WTC11 (cell line): ENCODE results near the gene GRM8. TPM values are rescaled to one million over a fixed set of nuclear protein-coding genes. Genes with fewer than 3 reads are reported as not detected.

ENCODE experiments used
- ATAC-seq: fragments of 200-7000 bp; cut with Tn5 transposase; 2 replicates; pipeline ENCODE4 v1.10.0; 2021; ENCODE audit warnings: mild to moderate bottlenecking, moderate library complexity
- CTCF ChIA-PET: fragments of 300-600 bp; sonication (Branson Sonifier 250); formaldehyde crosslinking; loops from one replicate; lab custom pipeline; 2021; ENCODE audit warnings: antibody characterized with exemption; lab: Charles Lee
- POLR2A ChIA-PET: fragments of 350-600 bp; sonication (Branson Sonifier 250); formaldehyde crosslinking; loops from one replicate; lab custom pipeline; 2021; ENCODE audit warnings: antibody characterized with exemption; lab: Charles Lee
- DNase-seq: peaks from one replicate; pipeline ENCODE4 v3.0.0; 2021; ENCODE audit warnings: low spot score
- H3K27ac Mint-ChIP-seq: 2 replicates; pipeline ENCODE4 v1.8.0; 2021; ENCODE audit warnings: mixed read lengths
- H3K27me3 Mint-ChIP-seq: 2 replicates; pipeline ENCODE4 v1.8.0; 2021; ENCODE audit warnings: low read depth, mild to moderate bottlenecking, moderate library complexity, mixed read lengths
- H3K36me3 Mint-ChIP-seq: 2 replicates; pipeline ENCODE4 v1.8.0; 2021; ENCODE audit warnings: mixed read lengths
- H3K4me1 Mint-ChIP-seq: 2 replicates; pipeline ENCODE4 v1.8.0; 2022; ENCODE audit warnings: mixed read lengths
- H3K4me3 Mint-ChIP-seq: 2 replicates; pipeline ENCODE4 v1.8.0; 2021; ENCODE audit warnings: mild to moderate bottlenecking, moderate library complexity, mixed read lengths
- H3K9me3 Mint-ChIP-seq: 2 replicates; pipeline ENCODE4 v1.8.0; 2021; ENCODE audit warnings: mixed read lengths
- CREB1 ChIP-seq: sonication (generic); formaldehyde crosslinking; IDR thresholded peaks from 2 replicates; pipeline ENCODE4 v1.8.0; 2023; ENCODE audit warnings: mild to moderate bottlenecking, missing genetic modification reagents
- FOXJ3 ChIP-seq: sonication (generic); formaldehyde crosslinking; IDR thresholded peaks from 2 replicates; pipeline ENCODE4 v1.9.0; 2021; ENCODE audit warnings: missing genetic modification reagents, mild to moderate bottlenecking, borderline replicate concordance
- HMGA2 ChIP-seq: fragments of 250-450 bp; sonication (Bioruptor Pico); IDR thresholded peaks from 2 replicates; pipeline ENCODE4 v1.4.0; 2021; ENCODE audit warnings: mild to moderate bottlenecking, moderate library complexity
- IRF2 ChIP-seq: sonication (generic); formaldehyde crosslinking; IDR thresholded peaks from 2 replicates; pipeline ENCODE4 v1.8.0; 2022; ENCODE audit warnings: low read depth, missing genetic modification reagents, borderline replicate concordance
- KAT7 ChIP-seq: sonication (generic); formaldehyde crosslinking; IDR thresholded peaks from 2 replicates; pipeline ENCODE4 v1.8.1; 2023; ENCODE audit warnings: missing genetic modification reagents, mild to moderate bottlenecking, borderline replicate concordance
- MYBL2 ChIP-seq: sonication (generic); formaldehyde crosslinking; IDR thresholded peaks from 2 replicates; pipeline ENCODE4 v1.8.1; 2023; ENCODE audit warnings: mild to moderate bottlenecking, moderate library complexity, missing genetic modification reagents
- NFYB ChIP-seq: sonication (generic); formaldehyde crosslinking; conservative IDR thresholded peaks from 2 replicates; pipeline ENCODE4 v1.8.0; 2022; ENCODE audit warnings: low read depth, missing genetic modification reagents
- NR3C1 ChIP-seq: sonication (generic); formaldehyde crosslinking; conservative IDR thresholded peaks from 2 replicates; pipeline ENCODE4 v1.8.1; 2023; ENCODE audit warnings: low read depth, mild to moderate bottlenecking, missing genetic modification reagents
- PRRX2 ChIP-seq: fragments of 250-450 bp; sonication (Bioruptor Pico); IDR thresholded peaks from 2 replicates; pipeline ENCODE4 v1.8.0; 2021; ENCODE audit warnings: mild to moderate bottlenecking
- RELA ChIP-seq: sonication (generic); formaldehyde crosslinking; IDR thresholded peaks from 2 replicates; pipeline ENCODE4 v1.8.1; 2022; ENCODE audit warnings: missing genetic modification reagents, mild to moderate bottlenecking, borderline replicate concordance
- TP53 ChIP-seq: sonication (generic); formaldehyde crosslinking; IDR thresholded peaks from 2 replicates; pipeline ENCODE4 v1.8.1; 2023; ENCODE audit warnings: mild to moderate bottlenecking, missing genetic modification reagents
- ZNF232 ChIP-seq: sonication (generic); formaldehyde crosslinking; IDR thresholded peaks from 2 replicates; pipeline ENCODE4 v1.8.0; 2022; ENCODE audit warnings: mild to moderate bottlenecking, missing genetic modification reagents
- ZNF317 ChIP-seq: sonication (generic); formaldehyde crosslinking; IDR thresholded peaks from 2 replicates; pipeline ENCODE4 v1.8.1; 2023; ENCODE audit warnings: low read depth, mild to moderate bottlenecking, moderate library complexity, missing genetic modification reagents, borderline replicate concordance
- total RNA-seq: library from RNA; stranded (reverse); gene quantifications from 3 replicates; pipeline ENCODE4 v1.2.3, GENCODE V29; 2021
- TF ChIP-seq, protein P1 (sequence below): fragments of 250-450 bp; sonication (Bioruptor Pico); IDR thresholded peaks from 2 replicates; pipeline ENCODE4 v1.9.0; 2021; ENCODE audit warnings: mild to moderate bottlenecking, borderline replicate concordance
- TF ChIP-seq, protein P2 (sequence below): sonication (generic); formaldehyde crosslinking; IDR thresholded peaks from 2 replicates; pipeline ENCODE4 v1.8.0; 2022; ENCODE audit warnings: mild to moderate bottlenecking, missing genetic modification reagents
- TF ChIP-seq, protein P3 (sequence below): fragments of 200-600 bp; IDR thresholded peaks from 2 replicates; pipeline ENCODE4 v1.8.0; 2022; ENCODE audit warnings: antibody characterized with exemption
- TF ChIP-seq, protein P4 (sequence below): sonication (generic); formaldehyde crosslinking; IDR thresholded peaks from 2 replicates; pipeline ENCODE4 v1.8.1; 2022; ENCODE audit warnings: missing genetic modification reagents, borderline replicate concordance
- TF ChIP-seq, protein P5 (sequence below): sonication (generic); formaldehyde crosslinking; conservative IDR thresholded peaks from 2 replicates; pipeline ENCODE4 v1.8.1; 2022; ENCODE audit warnings: mild to moderate bottlenecking, missing genetic modification reagents
- TF ChIP-seq, protein P6 (sequence below): fragments of 250-450 bp; sonication (Bioruptor Pico); IDR thresholded peaks from 2 replicates; pipeline ENCODE4 v1.8.0; 2021; ENCODE audit warnings: mild to moderate bottlenecking
- TF ChIP-seq, protein P7 (sequence below): sonication (generic); formaldehyde crosslinking; IDR thresholded peaks from 2 replicates; pipeline ENCODE4 v1.8.1; 2023; ENCODE audit warnings: mild to moderate bottlenecking, moderate library complexity, missing genetic modification reagents

The GRM8 gene
- total RNA-seq, 1 experiment from 2014 or later: 2.3 TPM

DNA sequence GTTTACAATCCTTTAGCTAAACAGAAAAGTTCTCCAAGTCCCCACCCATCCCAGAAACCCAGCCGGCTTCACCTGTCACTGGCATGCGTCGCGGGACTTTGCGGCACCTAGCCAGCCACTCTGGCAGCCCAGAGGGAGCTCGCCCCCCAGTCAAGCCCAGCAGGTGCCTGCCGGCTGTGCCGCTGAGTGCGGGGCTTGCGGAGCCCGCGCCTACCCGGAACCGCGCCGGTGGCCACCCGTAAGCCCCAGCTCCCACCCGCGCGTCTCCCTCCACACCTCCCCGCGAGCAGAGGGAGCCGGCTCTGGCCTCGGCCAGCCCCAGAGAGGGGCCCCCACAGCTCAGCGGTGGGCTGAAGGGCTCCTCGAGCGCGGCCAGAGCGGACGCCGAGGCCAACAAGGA, 446.1 kb downstream of the GRM8 start (continued):
- TF ChIP-seq, protein P1, sequence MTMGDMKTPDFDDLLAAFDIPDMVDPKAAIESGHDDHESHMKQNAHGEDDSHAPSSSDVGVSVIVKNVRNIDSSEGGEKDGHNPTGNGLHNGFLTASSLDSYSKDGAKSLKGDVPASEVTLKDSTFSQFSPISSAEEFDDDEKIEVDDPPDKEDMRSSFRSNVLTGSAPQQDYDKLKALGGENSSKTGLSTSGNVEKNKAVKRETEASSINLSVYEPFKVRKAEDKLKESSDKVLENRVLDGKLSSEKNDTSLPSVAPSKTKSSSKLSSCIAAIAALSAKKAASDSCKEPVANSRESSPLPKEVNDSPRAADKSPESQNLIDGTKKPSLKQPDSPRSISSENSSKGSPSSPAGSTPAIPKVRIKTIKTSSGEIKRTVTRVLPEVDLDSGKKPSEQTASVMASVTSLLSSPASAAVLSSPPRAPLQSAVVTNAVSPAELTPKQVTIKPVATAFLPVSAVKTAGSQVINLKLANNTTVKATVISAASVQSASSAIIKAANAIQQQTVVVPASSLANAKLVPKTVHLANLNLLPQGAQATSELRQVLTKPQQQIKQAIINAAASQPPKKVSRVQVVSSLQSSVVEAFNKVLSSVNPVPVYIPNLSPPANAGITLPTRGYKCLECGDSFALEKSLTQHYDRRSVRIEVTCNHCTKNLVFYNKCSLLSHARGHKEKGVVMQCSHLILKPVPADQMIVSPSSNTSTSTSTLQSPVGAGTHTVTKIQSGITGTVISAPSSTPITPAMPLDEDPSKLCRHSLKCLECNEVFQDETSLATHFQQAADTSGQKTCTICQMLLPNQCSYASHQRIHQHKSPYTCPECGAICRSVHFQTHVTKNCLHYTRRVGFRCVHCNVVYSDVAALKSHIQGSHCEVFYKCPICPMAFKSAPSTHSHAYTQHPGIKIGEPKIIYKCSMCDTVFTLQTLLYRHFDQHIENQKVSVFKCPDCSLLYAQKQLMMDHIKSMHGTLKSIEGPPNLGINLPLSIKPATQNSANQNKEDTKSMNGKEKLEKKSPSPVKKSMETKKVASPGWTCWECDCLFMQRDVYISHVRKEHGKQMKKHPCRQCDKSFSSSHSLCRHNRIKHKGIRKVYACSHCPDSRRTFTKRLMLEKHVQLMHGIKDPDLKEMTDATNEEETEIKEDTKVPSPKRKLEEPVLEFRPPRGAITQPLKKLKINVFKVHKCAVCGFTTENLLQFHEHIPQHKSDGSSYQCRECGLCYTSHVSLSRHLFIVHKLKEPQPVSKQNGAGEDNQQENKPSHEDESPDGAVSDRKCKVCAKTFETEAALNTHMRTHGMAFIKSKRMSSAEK (CRISPR knock-in tag): no peak
- TF ChIP-seq CREB1 (CRISPR knock-in tag) (no peak), FOXJ3 (CRISPR knock-in tag) (no peak), HMGA2 (CRISPR knock-in tag) (no peak), IRF2 (CRISPR knock-in tag) (no peak), KAT7 (no peak), NR3C1 (CRISPR knock-in tag) (no peak), PRRX2 (no peak), TP53 (CRISPR knock-in tag) (no peak), ZNF317 (CRISPR knock-in tag) (no peak)
- TF ChIP-seq, protein P2, sequence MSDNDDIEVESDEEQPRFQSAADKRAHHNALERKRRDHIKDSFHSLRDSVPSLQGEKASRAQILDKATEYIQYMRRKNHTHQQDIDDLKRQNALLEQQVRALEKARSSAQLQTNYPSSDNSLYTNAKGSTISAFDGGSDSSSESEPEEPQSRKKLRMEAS (CRISPR knock-in tag): no peak
- TF ChIP-seq, protein P3, sequence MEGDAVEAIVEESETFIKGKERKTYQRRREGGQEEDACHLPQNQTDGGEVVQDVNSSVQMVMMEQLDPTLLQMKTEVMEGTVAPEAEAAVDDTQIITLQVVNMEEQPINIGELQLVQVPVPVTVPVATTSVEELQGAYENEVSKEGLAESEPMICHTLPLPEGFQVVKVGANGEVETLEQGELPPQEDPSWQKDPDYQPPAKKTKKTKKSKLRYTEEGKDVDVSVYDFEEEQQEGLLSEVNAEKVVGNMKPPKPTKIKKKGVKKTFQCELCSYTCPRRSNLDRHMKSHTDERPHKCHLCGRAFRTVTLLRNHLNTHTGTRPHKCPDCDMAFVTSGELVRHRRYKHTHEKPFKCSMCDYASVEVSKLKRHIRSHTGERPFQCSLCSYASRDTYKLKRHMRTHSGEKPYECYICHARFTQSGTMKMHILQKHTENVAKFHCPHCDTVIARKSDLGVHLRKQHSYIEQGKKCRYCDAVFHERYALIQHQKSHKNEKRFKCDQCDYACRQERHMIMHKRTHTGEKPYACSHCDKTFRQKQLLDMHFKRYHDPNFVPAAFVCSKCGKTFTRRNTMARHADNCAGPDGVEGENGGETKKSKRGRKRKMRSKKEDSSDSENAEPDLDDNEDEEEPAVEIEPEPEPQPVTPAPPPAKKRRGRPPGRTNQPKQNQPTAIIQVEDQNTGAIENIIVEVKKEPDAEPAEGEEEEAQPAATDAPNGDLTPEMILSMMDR: no peak
- TF ChIP-seq, protein P4, sequence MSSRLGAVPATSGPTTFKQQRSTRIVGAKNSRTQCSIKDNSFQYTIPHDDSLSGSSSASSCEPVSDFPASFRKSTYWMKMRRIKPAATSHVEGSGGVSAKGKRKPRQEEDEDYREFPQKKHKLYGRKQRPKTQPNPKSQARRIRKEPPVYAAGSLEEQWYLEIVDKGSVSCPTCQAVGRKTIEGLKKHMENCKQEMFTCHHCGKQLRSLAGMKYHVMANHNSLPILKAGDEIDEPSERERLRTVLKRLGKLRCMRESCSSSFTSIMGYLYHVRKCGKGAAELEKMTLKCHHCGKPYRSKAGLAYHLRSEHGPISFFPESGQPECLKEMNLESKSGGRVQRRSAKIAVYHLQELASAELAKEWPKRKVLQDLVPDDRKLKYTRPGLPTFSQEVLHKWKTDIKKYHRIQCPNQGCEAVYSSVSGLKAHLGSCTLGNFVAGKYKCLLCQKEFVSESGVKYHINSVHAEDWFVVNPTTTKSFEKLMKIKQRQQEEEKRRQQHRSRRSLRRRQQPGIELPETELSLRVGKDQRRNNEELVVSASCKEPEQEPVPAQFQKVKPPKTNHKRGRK (CRISPR knock-in tag): no peak
- TF ChIP-seq, protein P5, sequence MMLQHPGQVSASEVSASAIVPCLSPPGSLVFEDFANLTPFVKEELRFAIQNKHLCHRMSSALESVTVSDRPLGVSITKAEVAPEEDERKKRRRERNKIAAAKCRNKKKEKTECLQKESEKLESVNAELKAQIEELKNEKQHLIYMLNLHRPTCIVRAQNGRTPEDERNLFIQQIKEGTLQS: no peak
- TF ChIP-seq, protein P6, sequence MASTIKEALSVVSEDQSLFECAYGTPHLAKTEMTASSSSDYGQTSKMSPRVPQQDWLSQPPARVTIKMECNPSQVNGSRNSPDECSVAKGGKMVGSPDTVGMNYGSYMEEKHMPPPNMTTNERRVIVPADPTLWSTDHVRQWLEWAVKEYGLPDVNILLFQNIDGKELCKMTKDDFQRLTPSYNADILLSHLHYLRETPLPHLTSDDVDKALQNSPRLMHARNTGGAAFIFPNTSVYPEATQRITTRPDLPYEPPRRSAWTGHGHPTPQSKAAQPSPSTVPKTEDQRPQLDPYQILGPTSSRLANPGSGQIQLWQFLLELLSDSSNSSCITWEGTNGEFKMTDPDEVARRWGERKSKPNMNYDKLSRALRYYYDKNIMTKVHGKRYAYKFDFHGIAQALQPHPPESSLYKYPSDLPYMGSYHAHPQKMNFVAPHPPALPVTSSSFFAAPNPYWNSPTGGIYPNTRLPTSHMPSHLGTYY (CRISPR knock-in tag): no peak

DNA sequence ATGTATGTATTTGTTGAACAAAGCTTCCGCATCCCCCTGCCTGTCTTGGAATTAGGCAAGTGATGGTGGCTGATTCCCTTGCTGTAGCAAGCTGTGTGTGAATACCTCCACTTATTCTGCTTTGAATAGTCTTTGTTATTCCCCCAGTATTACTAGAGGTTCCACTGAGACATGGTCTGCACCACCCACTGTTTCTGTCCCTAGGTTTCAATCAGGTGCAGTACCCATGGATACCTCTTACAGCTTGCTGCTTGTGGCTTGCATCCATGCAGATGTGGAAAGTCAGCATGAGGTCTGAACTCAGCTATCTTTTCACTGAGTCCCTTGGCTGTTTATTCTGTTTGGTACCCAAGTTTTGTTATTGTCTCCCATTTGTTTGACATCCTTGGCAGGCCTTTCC, 447.4 kb downstream of the GRM8 start:
- Mint-ChIP-seq H3K27me3 (no peaks in the 10 kb centered on the region), H3K4me3 (no peak overlapping the region), H3K4me1 (peaks cover 11% of the 10 kb centered on the region), H3K27ac (no peak overlapping the region), H3K36me3 (no peaks in the 10 kb centered on the region; the same call in 1 of the 2 replicates), H3K9me3 (peaks cover 6% of the 10 kb centered on the region)
- CTCF ChIA-PET: interaction anchor here (1.2 to 1.7 kb wide), 2 partner anchors 302 to 345 kb away, joined by 3 read pairs; no protein-coding TSS in a partner anchor
- ATAC-seq (peak; percentile 79), DNase-seq (no peak)
- POLR2A ChIA-PET: interaction anchor here (0.6 kb wide), 1 partner anchor 246 kb away, joined by 11 read pairs; no protein-coding TSS in a partner anchor
- TF ChIP-seq MYBL2 (no peak), NFYB (CRISPR knock-in tag) (no peak), ZNF232 (CRISPR knock-in tag) (no peak), RELA (no peak)
- TF ChIP-seq, protein P7, sequence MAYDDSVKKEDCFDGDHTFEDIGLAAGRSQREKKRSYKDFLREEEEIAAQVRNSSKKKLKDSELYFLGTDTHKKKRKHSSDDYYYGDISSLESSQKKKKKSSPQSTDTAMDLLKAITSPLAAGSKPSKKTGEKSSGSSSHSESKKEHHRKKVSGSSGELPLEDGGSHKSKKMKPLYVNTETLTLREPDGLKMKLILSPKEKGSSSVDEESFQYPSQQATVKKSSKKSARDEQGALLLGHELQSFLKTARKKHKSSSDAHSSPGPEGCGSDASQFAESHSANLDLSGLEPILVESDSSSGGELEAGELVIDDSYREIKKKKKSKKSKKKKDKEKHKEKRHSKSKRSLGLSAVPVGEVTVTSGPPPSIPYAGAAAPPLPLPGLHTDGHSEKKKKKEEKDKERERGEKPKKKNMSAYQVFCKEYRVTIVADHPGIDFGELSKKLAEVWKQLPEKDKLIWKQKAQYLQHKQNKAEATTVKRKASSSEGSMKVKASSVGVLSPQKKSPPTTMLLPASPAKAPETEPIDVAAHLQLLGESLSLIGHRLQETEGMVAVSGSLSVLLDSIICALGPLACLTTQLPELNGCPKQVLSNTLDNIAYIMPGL (CRISPR knock-in tag): no peak
